ENCODE results near the gene RCOR2.

GRCh38 chr11:63901660-63902059 is 15.3 kb downstream of the RCOR2 start:
- peak; percentile 33 to 47 (median 36) for TF ChIP-seq CTCF (optimal IDR thresholded peaks at IDR 0.05 in 1 of 3, IDR thresholded peaks at IDR 0.05 in 1 of 3, conservative IDR thresholded peaks at IDR 0.05 in 1 of 3; ENCODE audit: extremely low read depth in 1 of 3, insufficient read depth in 2 of 3, low read length in 3 of 3)
- no peak for TF ChIP-seq EZH2 (IDR thresholded peaks at IDR 0.05; ENCODE audit: low read length)

All from keratinocyte (primary cell).